Superior temporal gyrus (tissue), 1 donor: ENCODE results near the gene GRPEL1.
"Not testable (repeated sequence)": the region's sequence is repeated elsewhere in the genome, so short reads cannot be mapped to it uniquely, and the experiment has no call there.

Experiments used
- DNase-seq: peaks from one replicate; pipeline ENCODE4 v3.0.0-alpha.2; 2016; ENCODE audit errors: extremely low spot score

Gene GRPEL1

DNA sequence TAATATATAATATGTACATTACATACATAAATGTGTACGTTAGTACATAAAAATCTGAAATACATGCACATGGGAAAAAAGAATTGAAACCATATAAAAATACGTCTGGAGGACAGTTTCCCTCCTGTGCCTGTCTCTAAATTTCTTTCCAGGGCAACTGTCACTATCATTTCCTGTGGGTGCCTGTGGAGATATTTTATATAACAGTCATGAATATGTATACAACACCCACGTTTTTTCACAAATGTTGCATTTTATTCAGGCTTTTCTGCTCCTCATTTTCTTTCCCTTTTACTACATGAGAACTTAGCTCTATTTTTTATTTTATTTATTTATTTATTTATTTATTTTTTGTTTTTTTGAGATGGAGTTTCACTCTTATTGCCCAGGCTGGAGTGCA lies 24.2 kb upstream of the GRPEL1 start:
- no peak for DNase-seq

DNA sequence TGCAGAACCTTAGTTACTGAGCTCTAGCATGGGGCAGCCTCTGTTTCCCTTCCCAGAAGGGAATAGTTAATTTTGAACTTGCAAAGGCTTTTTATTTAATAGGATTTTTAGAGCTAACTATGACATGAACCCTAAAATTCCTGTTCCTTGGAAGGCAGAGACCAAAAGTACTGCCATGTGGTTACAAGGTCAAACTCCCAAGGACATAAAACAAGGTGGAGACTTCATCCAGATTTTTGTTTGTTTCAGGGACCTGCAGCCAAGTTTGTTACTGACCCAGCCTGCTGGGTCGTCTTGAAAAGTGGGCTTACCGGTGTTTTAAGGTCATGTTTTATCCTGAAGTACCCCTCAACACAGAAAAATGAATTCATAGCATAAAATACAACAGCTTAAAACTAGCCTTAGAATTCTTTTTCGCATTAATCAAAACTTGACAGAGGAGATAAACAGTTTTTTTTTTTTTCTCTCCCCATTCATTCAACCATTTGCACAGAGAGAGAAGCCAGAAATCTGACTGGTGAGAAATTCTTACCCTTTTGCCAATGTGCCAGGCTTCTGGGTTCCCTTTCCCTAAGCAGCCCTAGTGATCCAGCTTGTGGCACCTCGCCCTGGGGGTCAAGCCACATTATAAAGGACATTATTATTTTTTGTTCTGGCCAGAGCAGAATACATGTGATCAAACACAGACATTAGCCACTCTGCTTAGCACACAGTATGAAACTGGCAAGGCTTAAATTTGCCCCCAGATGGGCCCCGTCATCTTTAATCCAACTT lies 21.5 kb upstream of the GRPEL1 start:
- DNase-seq = no peak

DNA sequence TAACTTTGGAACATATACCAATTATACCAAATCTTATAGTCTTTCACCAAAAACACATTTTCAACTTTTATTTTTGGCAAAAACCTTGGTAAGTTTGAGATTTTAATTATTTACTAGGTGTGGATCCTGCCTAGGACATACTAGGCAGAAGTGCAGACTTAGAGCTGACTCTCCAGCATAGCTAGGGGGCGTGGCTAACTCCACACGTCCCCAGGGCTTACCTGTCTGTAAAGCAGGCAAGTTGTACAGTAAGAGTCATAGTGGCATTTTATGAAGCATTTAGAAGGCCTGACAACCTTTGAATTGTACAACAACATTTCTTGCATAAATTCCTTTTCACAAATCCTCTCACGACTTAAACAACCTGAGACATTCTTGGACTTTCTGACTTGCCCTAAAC lies 19.2 kb upstream of the GRPEL1 start:
- DNase-seq = no peak

DNA sequence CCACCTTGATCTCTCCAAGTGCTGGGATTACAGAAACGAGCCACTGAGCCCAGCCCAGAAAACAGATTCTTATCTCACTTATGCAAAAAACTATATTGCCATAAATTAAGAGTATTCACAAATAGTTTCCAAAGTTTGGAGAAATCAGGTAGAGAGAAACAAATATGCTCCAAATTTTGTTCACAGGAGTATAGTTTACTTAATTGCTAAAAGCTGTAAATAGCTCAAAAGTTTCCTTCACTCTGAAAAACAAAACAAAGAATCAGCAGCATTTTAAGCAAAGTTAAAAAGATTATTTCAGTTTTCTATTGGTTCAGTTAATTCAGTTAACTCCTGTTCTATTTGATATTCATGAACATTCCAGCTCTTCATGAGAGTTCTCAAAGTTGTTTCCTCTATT lies 18.5 kb upstream of the GRPEL1 start:
- DNase-seq = no peak

DNA sequence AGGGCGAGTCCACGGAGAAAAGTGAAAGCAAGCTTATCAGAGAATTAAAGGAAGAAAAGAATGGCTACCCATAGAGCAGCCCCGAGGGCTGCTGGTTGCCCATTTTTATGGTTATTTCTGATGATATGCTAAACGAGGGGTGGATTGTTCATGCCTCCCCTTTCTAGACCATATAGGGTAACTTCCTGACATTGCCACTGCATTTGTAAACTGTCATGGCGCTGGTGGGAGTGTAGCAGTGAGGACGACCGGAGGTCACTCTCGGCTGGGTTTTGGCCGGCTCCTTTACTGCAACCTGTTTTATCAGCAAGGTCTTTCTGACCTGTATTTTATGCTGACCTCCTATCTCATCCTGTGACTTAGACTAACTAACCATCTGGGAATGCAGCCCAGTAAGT lies 16.7 kb upstream of the GRPEL1 start:
- not testable (repeated sequence) for DNase-seq

DNA sequence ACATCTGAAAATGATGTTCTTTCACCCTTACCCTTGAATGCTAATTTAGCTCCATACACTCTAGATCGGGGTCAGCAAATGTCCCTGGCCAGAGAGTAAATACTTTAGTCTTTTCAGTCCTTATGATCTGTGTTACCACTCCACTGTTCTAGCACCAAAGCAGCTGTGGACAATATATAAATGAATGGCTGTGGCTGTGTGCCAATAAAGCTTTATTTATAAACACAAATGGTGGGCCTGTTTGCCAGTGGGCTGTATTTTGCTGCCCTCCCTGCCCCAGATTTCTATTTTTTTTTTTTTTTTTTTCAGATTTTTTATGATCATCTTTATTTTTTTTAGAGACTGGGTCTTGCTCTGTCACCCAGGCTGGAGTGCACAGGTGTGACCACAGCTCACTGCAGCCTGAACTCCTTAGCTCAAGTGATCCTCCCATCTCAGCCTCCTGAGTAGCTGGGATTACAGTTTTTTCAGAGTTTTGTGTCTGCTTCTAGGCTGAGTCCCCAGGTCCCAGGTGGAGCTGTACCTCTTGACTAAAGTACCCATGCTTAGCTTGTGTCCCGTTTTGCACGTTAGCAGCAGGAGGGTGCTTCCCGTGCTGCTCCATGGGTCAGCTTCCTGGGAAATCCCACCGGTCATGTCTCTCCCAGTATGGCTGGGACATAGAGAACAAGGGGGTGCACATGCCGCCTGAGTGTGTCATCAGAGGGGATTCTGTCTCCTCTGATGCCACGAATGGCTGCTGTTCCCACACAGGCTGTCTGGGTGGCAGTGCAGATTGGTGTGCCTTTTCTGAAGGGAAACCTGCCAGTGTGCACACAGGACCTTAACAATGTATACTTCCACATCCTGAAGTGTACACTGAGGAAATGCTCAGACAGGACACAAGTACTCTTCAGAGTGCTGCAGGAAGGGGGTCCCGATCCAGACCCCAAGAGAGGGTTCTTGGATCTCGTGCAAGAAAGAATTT lies 16.0 kb upstream of the GRPEL1 start:
- no peak for DNase-seq

DNA sequence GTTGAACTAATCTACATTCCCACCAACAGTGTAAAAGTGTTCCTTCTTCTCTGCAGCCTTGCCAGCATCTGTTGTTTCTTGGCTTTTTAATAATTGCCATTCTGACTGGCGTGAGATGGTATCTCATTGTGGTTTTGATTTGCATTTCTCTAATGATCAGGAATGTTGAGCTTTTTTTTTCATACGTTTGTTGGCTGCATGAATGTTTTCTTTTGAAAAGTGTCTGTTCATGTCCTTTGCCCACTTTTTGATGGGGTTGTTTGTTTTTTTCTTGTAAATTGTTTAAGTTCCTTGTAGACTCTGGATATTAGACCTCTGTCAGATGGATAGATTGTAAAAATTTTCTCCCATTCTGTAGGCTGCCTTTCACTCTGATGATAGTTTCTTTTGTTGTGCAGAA lies 12.0 kb upstream of the GRPEL1 start:
- DNase-seq = not testable (repeated sequence)

DNA sequence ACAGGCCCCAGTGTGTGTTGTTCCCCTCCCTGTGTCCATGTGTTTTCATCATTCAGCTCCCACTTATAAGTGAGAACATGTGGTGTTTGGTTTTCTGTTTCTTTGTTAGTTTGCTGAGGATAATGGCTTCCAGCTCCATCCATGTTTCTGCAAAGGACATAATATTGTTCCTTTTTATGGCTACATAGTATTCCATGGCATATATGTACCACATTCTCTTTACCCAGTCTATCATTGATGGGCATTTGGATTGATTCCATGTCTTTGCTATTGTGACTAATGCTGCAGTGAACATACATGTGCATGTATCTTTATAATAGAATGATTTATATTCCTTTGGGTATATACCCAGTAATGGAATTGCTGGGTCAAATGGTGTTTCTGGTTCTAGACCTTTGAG lies 11.6 kb upstream of the GRPEL1 start:
- DNase-seq = not testable (repeated sequence)

DNA sequence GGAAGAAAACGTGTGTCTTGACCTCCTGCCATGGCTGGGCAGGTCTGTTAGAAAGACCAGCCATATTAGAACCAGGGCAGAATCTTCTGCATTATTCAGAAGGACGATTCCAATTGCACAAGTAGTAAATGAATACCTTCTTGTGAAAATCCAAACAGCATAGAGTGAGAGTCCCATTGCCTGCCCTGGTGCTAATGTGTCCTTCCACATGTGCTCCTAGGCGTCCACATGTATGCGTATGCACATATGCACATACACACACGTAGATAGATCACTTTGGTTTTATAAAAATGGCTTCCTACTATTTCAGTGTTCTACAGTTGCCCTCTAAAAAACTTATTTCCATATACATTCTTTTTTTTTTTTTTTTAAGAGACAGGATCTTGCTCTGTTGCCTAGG lies 10.2 kb upstream of the GRPEL1 start:
- no peak for DNase-seq

DNA sequence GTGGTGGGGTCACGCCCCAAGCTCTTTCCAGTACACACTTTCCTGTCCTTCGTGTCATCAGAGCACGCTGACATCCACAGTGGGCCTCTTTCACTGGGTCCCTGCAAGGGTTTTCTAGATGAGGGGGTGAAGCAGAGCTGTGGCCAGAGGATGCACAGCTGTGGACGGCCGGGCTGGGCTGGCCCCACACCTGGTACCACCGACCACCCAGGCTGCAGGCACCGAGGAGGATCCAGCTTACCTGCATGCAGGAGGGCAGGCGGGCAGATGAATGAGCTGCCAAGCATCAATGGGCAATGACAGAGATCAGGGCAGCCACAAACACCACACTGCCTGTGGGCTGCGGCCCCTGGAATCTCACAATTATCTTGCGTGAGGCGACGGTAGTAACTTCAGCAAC lies 9.5 kb upstream of the GRPEL1 start:
- DNase-seq = no peak

DNA sequence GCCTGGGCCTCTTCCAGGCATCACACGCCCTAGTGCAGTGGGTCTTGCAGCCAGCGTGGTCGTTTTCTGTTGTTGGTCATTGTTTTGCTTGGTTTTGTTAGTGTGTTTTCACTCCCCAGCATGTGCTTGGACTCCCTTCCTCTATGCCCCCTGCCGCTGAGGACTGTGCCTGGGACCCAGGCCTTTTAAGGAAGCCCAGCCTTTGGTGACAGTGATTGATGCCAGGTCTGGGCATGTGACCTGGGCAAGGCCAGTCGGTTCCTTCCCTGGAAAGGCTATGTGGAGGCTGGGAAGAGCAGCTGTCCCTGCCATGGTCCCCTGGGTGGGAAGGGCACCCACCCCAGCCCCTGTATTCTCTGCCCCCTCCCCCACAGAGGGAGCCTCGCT lies 8.8 kb upstream of the GRPEL1 start:
- DNase-seq = no peak

DNA sequence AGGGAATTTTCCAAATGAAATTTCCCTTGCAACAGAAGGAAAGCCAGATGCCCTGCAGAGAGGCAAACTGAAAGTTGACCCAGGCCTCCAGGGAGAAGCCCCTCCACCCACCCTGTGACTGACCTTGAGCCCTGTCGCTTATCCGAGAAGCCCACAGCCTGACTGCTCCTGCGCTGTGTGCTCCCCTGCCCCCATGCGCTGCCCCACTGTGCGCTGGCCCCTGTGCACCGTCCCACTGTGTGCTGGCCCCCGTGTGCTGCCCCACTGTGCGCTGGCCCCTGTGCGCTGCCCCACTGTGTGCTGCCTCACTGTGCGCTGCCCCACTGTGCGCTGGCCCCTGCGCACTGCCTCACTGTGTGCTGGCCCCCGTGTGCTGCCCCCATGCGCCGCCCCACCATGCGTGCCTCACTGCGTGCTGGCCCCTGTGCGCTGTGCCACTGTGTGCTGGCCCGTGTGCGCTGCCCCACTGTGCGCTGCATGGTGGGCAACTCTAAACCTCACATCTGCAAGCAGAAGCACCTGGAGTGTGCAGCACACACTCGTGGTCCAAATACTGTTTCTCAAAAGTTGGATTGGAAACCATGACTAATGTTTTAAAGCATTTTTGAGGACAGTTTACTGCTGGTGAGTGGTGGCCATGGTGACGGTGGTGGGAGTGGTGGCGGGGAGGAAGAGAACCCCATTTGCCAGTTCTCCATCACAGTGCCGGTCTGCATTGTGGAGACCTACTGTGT lies 8.3 kb upstream of the GRPEL1 start:
- no peak for DNase-seq

DNA sequence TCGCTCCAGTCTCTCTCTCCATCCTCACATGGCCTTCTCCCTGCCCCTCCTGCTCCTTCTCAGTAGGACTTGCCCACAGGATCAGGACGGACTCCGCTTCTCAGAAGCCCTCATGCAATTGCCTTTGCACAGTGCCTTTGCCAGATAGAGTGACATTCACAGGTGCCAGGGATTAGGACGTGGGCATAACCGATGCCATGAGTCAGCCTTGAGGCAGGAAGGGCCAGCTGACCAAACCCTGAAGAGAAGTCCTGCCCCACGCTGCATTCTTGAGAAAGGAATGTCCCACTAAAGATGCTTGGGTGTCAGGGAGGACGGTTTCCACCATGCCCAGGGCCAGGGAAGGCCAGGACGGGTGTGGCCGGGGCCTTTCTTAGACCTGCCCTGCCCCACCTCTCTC lies 6.6 kb upstream of the GRPEL1 start:
- DNase-seq = no peak

DNA sequence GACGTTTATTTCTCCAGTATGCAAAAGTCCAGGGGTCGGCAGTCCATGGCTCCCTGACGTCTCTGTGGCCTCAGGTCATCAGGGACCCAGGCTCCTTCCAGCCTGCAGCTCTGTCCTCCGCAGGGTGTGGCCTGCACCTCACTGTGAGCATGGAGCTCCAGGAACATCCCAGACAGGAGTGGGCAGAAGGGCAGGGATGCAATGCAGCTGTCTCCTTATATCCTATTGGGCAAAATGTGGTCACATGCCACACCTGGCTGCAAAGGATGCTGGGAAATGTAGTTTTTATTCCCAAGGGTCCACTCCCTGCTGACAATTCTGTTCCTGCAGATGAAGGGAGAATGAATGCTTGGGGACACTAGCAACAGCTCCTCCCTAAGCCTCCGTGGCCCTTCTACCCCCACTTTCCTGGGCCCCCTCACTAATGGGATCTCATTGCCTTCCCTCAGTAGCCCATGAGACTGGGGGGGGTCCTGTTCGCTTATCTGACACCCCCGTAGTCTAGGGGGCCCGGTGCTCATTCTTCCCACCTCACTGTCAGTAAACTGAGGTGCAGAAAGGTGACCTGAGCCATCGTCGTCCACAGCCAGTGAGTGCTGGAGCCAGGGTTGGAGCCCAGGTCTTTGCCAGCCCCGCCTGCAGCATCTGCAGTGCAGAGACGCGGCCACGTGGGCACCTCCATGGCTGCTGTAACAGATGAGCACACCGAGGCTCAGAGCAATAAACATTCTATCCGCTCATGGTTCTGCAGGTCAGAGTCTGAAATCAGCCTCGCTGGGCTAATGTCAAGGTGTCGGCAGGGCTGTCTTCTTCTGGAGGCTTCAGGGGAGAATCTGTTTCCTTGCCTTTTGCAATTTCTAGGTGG lies 5.9 kb upstream of the GRPEL1 start:
- peak; percentile 73 for DNase-seq

DNA sequence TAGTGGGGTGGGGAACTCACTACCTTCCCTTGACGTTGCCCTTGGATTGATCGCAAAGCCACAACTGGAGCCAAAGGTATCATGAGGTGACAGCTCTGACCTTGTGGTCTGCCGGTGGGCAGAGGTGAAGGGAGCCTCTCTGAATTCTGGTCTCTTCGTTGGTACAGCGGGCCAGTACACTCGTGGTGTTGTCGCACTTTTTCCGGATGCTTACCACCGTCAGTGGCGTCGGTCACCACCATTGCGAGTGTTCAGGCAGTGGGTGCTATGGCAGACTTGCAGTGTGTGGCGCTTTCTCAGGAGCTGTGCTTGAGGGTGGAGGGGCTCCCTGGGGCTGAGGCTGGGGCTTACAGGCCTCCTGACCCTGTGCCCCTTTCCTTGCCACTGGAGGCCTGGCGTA lies 5.2 kb upstream of the GRPEL1 start:
- DNase-seq = no peak

DNA sequence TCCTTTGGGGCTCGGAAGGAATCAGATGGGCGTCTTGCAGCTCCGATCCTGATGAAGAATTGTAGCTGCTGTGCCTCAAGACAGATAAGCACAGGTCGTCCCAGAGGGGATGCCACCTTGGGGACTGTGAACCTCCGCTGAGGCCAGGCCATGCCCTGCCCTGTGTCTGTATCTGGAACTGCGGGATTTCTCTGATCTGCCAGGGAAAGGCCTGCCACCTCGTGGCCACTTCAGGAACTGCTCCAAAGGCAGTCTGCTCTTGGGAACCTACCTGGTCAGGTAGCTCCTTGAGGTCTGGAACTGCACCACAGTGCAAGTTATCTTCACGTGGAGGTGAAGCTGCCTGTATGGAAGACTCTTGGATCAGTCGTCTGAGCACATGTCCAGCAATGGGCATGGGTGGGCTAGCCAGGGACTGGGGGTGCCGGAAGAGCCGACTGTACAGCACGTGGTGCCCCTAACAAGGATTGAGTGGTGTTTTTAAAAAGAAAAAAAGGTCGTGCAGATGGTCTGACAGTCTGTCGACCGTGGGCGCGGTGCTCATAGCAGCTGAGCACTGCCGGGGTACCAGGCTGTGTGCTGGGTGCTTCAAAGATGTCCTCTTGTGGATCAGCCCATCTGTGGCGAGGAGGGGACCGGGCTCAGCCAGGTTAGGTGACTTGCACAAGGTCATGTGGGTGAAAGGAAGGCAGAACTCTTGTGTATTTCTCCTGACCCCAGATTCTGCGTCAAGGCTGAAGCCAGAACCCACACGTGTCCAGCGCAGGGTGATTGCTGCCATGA lies 3.1 kb upstream of the GRPEL1 start:
- DNase-seq = peak; percentile 88

DNA sequence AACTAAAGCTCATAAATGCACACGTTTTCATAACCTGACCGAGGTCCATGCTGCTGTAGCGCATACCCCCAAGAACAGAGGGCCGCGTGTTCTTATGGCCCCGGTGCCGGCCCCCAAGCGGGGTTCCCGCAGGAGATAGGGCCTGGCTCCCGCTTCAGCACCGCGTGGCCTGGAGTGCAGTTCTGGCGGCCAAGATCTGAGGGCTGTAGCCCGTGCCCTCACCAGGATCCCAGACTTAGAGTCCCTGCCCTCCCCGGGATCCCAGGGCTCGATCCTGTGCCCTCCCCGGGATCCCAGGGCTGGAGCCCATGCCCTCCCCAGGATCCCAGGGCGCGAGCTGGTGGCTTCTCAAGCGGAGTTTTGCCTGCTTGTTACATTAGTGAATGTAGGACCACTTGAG lies 1.0 kb upstream of the GRPEL1 start:
- no peak for DNase-seq

DNA sequence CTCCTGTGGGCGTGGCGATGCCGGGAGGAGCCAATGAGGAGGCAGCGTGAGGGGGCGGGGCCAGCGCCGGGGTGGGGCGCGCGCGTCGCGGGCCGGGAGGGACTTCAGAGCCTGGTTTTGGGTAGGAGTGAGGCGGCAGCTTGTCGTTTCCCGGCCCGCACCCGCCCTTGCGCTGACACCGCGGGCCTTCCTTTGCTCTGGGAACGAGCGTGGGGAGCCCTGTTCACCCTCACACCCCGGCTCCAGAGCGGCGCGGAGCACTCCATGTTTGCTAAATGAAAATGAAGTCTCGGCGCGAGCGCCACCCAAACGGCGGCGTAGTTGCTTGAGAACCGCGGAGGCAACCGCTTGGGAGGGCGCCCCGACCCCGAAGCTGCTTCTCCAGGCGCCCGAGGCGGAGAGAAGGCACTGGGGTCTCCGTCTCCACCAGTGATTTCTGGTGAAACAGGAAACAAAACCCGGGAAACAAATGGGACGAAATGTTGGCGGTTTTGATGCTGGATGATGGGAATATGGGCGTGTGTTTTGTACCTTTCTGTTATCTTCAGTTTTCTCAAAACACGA lies 497 bp upstream of the GRPEL1 start:
- DNase-seq = no peak

DNA sequence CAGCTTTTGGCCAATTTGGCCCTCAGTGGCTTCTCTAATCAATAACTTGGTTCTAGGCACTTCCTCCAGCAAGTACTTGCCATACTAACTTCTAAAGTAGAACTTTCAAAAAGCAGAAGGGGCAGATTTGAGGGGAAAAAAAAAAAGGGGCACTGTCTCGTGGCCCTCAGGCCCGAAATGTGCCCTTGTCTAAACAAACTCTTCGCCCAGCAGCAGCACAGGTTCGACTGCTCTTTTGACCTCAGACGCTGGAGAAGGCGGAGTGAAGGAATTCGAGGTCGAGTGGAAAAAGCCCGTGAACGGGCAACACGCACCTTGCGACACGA lies 775 bp downstream of the GRPEL1 start:
- no peak for DNase-seq

DNA sequence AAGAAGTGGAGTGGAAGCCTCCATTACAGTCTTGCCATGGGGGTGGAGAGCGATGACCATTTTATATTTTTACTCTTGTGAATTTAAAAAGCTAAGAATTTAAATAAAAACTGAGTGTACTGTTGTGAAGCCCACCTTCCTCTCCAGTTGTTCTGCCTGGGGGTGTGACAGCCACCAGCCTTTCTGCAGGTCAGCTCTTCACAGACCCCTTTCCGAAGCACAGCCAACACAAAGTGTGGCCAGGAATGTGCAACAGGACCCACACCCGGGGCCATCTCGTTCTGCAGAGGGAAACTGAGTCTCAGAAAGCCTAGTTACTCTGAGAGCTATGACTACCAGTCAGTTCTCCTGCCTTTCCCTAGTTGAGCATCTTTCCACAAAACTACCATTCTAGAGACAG lies 1.4 kb downstream of the GRPEL1 start:
- DNase-seq = no peak
